Measurements from ENCODE around the gene UXS1.
A peak's percentile ranks its signal among the peaks of the same experiment; 100 is the strongest.

- no peak for TF ChIP-seq CTCF (IDR thresholded peaks at IDR 0.05)
- TF ChIP-seq TAF1 (IDR thresholded peaks at IDR 0.05; ENCODE audit: borderline replicate concordance, low read depth, low read length): no peak
- no peak for TF ChIP-seq REST (IDR thresholded peaks at IDR 0.05; ENCODE audit: low read depth, low read length)
- TF ChIP-seq RCOR1 (IDR thresholded peaks at IDR 0.05; ENCODE audit: low read length): no peak
- TF ChIP-seq MXI1 (IDR thresholded peaks at IDR 0.05; ENCODE audit: low read depth, low read length): no peak
- no peak for TF ChIP-seq JUND (IDR thresholded peaks at IDR 0.05)
- no peak for TF ChIP-seq RAD21 (IDR thresholded peaks at IDR 0.05; ENCODE audit: low read length)
- no peak for TF ChIP-seq USF1 (IDR thresholded peaks at IDR 0.05; ENCODE audit: borderline replicate concordance, low read depth)
- TF ChIP-seq USF2 (IDR thresholded peaks at IDR 0.05; ENCODE audit: borderline replicate concordance, low read depth, low read length): no peak
- no peak for TF ChIP-seq RFX5 (IDR thresholded peaks at IDR 0.05; ENCODE audit: low read length)
- no peak for TF ChIP-seq POLR2AphosphoS5 (IDR thresholded peaks at IDR 0.05; ENCODE audit: low read depth, low read length)
- 0 out of 2 replicates have a peak, but pooled peaks have one; percentile 37 for TF ChIP-seq TCF12 (IDR thresholded peaks at IDR 0.05)
- TF ChIP-seq SIN3A (IDR thresholded peaks at IDR 0.05; ENCODE audit: borderline replicate concordance, low read depth, low read length): no peak
Measured at GRCh38 chr2:106197878-106198277, 3.8 kb upstream of the UXS1 start.
